Measurements from ENCODE around the gene DMD. TPM values are rescaled to one million over a fixed set of nuclear protein-coding genes. Genes with fewer than 3 reads are reported as not detected.

Gene DMD
- total and polyA plus RNA-seq, 2 of the 8 experiments (the other 6 are each of a cell fraction or from before 2014, with no cell fraction given): 4.8 to 7.4 TPM

DNA sequence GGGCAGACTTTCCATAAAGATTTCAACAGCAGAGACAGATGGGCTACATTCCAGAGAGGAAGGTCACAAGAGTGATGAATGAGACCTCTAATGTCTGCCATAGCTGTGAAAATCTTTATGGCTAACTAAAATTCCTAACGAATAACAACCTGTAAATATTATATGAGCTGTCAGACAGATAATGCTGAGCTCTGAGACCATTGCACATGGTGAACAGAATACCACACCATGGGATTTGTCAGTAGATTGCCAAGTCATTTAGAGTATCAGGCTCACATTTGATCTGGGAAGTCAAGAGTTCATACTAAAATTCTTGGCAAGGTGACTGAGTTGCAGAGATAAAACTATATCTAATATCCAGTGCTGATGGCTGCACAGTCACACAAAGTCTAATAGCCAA, 1880.3 kb downstream of the DMD start:
- H3K56ac ChIP-seq (replicated peaks; ENCODE audit: insufficient read length, low read depth, low read length): no peak overlapping the region

More for the DNA sequence above, 1880.3 kb downstream of the DMD start:
- no peak overlapping the region for H2AFZ ChIP-seq (ENCODE audit: low read length)
- no peak overlapping the region for H4K5ac ChIP-seq (ENCODE audit: insufficient read length, low read depth, low read length)
- H3K79me2 ChIP-seq (ENCODE audit: control insufficient read depth in 1 of 2, insufficient read depth in 2 of 2, low read length in 2 of 2): no peaks in the 10 kb centered on the region
- H3K18ac ChIP-seq (ENCODE audit: extremely low read depth, low read length): no peak overlapping the region
- H2BK20ac ChIP-seq (ENCODE audit: low read length): no peak overlapping the region
- H3K9ac ChIP-seq (replicated peaks in 1 of 4; ENCODE audit: extremely low read depth in 1 of 4, low read depth in 3 of 4, low read length in 3 of 4): no peak overlapping the region
- no peak overlapping the region for H3K4ac ChIP-seq (replicated peaks; ENCODE audit: insufficient read length, low read depth, low read length)
- H4K91ac ChIP-seq (replicated peaks; ENCODE audit: insufficient read length, low read length): no peak overlapping the region
- TF ChIP-seq SP1 (IDR thresholded peaks at IDR 0.05; ENCODE audit: low read depth, low read length) (no peak), CTCF (IDR thresholded peaks at IDR 0.05; ENCODE audit: control extremely low read depth in 1 of 3, insufficient read depth in 1 of 3, low read depth in 1 of 3, low read length in 3 of 3) (no peak), SRF (IDR thresholded peaks at IDR 0.05; ENCODE audit: low read depth, low read length) (no peak), ATF2 (IDR thresholded peaks at IDR 0.05; ENCODE audit: low read length) (no peak), NANOG (IDR thresholded peaks at IDR 0.05; ENCODE audit: insufficient read depth, low read depth, low read length, poor library complexity, severe bottlenecking) (no peak), KDM5A (IDR thresholded peaks at IDR 0.05; ENCODE audit: low read length) (no peak), YY1 (IDR thresholded peaks at IDR 0.05; ENCODE audit: low read depth, low read length) (no peak), CHD2 (IDR thresholded peaks at IDR 0.05; ENCODE audit: low read length) (no peak)
- no peaks in the 10 kb centered on the region for H3K27me3 ChIP-seq (replicated peaks in 1 of 4; ENCODE audit: control insufficient read depth in 3 of 4, extremely low read depth in 1 of 4, insufficient read depth in 3 of 4, low read length in 3 of 4)
- H3K23me2 ChIP-seq (ENCODE audit: low read depth, low read length): no peaks in the 10 kb centered on the region
- H3K14ac ChIP-seq (ENCODE audit: insufficient read length): no peak overlapping the region
- H2BK12ac ChIP-seq (ENCODE audit: low read depth, low read length): no peak overlapping the region
- H3K4me1 ChIP-seq (replicated peaks in 1 of 4; ENCODE audit: control insufficient read depth in 3 of 4, insufficient read depth in 4 of 4, low read length in 3 of 4): no peaks in the 10 kb centered on the region
- no peak overlapping the region for H3K27ac ChIP-seq (ENCODE audit: low read depth, low read length)
- H3K36me3 ChIP-seq (ENCODE audit: control insufficient read depth in 2 of 4, insufficient read depth in 4 of 4, low read length in 3 of 4): no peaks in the 10 kb centered on the region
- H3K79me1 ChIP-seq (ENCODE audit: low read depth, low read length): no peaks in the 10 kb centered on the region
- no peak overlapping the region for H2BK120ac ChIP-seq (replicated peaks; ENCODE audit: low read depth, low read length)
- H2BK15ac ChIP-seq (ENCODE audit: low read length): no peak overlapping the region
- H4K8ac ChIP-seq (ENCODE audit: extremely low read depth, insufficient read depth, low read length): no peak overlapping the region
- no peak overlapping the region for H2AK5ac ChIP-seq (ENCODE audit: low read depth, low read length)
- no peaks in the 10 kb centered on the region for H4K20me1 ChIP-seq (replicated peaks in 1 of 2; ENCODE audit: control insufficient read depth in 1 of 2, insufficient read depth in 2 of 2, low read length in 2 of 2)
- CTCF ChIA-PET (ENCODE audit: partially characterized antibody): interaction anchor here (0.8 kb wide), 1 partner anchor 11 kb away, joined by 3 read pairs; no protein-coding TSS in a partner anchor
- FAIRE-seq (no peak), DNase-seq (ENCODE audit: low read depth in 1 of 2, low spot score in 2 of 2) (no peak)
- 75% methylated on average over 1 of the region's 1 CpG; no CpG with 5 or more reads in 1 of the 2 experiments for WGBS, 2 experiments (ENCODE audit: extremely low coverage in 1 of 2, insufficient coverage in 1 of 2, insufficient read length in 1 of 2, insufficient replicate concordance in 2 of 2, low coverage in 1 of 2, low lambda C conversion rate in 2 of 2, missing lambda C conversion rate in 1 of 2)
- POLR2A ChIA-PET (ENCODE audit: partially characterized antibody): no interaction called here
- no peak overlapping the region for H3K4me2 ChIP-seq (ENCODE audit: insufficient read depth in 1 of 2, low read depth in 2 of 2, low read length in 2 of 2)
- no peak overlapping the region for H2BK5ac ChIP-seq (ENCODE audit: low read depth, low read length)
- no peak overlapping the region for H3K4me3 ChIP-seq (ENCODE audit: extremely low read depth in 1 of 4, insufficient read depth in 2 of 4, low read depth in 3 of 4, low read length in 4 of 4)
- H3K23ac ChIP-seq (ENCODE audit: insufficient read length): no peak overlapping the region
- no peaks in the 10 kb centered on the region for H3K9me3 ChIP-seq (ENCODE audit: insufficient read depth in 2 of 2, low read depth in 1 of 2, low read length in 1 of 2)

Data from H1 (cell line).